Colonic mucosa (tissue), 4 donors: Measurements from ENCODE around the gene MAP3K7CL. TPM values are rescaled to one million over a fixed set of nuclear protein-coding genes. Genes with fewer than 3 reads are reported as not detected.

Source experiments
- DNase-seq: peaks from one replicate; pipeline ENCODE4 v3.0.0-alpha.2; 2020
- H3K27ac ChIP-seq: fragments of 200-600 bp; one replicate; pipeline ENCODE4 v1.8.0; 2021
- H3K27me3 ChIP-seq: fragments of 200-600 bp; one replicate; pipeline ENCODE4 v1.8.0; 2021
- H3K36me3 ChIP-seq: fragments of 200-600 bp; one replicate; pipeline ENCODE4 v1.8.0; 2021
- H3K4me1 ChIP-seq: fragments of 200-600 bp; one replicate; pipeline ENCODE4 v1.8.0; 2021; ENCODE audit warnings: mild to moderate bottlenecking
- H3K4me3 ChIP-seq: fragments of 200-600 bp; one replicate; pipeline ENCODE4 v1.8.0; 2021
- H3K9ac ChIP-seq, 2 donors: one replicate each; pipeline ENCODE4 v1.7.0; 2013; ENCODE audit warnings: control low read depth in 2 of 2, low read depth in 2 of 2, low read length in 2 of 2
- H3K9me3 ChIP-seq: fragments of 200-600 bp; one replicate; pipeline ENCODE4 v1.8.0; 2021
- intact Hi-C: fragments of 100-400 bp; cut with DNase I; formaldehyde crosslinking; loops from one replicate; pipeline ENCODE4 v1.14.1; 2022
- total RNA-seq, 2 donors: library from RNA; stranded (reverse); fragmentation: NEBNext Ultra II Directional in 1 of 2; extraction: Animal tissue kit (Norgen Biotek cat#: 25700) in 1 of 2; gene quantifications; one replicate each; pipeline ENCODE4 v1.2.1, GENCODE V29; 2021
- TF ChIP-seq, protein P1 (sequence below): fragments of 200-600 bp; IDR thresholded peaks from one replicate; pipeline ENCODE4 v1.8.0; 2022; ENCODE audit warnings: antibody characterized with exemption, mild to moderate bottlenecking
- donor health status: healthy.
- donor health status: DM: no; HTN: no; CAD: no.
- donor health status: DM: no; HTN: no; CAD: no.

MAP3K7CL gene
- total RNA-seq, 2 donors from 2014 or later = 1.9 to 3.4 TPM

DNA sequence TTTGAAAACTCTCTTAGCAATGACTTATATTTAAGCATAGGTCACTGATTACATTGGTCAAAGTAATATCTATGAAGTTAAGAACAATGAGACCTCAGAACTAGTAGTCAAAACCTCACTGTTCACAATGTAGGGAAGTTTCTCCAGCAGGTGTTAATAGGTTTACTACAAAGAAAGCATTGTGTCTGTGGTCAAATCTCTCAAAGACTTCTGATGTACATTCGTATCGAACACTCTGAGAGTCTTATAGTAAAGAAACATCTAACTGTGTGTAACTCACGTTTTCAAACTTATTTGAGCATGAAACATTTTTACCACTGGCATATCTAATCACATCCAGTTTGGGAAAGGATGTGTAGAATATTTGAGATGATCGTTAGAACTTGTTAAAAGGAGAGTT, 76.0 kb downstream of the MAP3K7CL start:
- no peaks in the 10 kb centered on the region for H3K27me3 ChIP-seq

DNA sequence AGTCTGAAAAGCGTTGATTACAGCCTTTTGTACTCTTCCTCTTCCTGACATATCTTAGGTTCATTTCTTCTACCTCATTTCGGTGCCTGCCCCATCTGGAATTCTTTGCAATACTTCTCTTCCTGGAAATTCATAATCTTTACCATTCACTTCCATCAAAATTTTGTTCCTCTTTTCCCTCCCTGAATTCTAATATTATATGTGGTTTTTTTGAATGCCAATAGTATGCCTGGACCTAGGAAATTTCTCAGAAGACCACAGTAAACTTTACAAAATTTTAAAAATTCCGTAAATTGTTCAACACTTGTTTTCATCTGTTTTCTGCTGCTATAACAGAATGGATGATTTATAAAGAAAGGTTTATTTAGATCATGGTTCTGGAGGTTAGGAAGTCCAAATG, 76.8 kb downstream of the MAP3K7CL start:
- TF ChIP-seq, protein P1, sequence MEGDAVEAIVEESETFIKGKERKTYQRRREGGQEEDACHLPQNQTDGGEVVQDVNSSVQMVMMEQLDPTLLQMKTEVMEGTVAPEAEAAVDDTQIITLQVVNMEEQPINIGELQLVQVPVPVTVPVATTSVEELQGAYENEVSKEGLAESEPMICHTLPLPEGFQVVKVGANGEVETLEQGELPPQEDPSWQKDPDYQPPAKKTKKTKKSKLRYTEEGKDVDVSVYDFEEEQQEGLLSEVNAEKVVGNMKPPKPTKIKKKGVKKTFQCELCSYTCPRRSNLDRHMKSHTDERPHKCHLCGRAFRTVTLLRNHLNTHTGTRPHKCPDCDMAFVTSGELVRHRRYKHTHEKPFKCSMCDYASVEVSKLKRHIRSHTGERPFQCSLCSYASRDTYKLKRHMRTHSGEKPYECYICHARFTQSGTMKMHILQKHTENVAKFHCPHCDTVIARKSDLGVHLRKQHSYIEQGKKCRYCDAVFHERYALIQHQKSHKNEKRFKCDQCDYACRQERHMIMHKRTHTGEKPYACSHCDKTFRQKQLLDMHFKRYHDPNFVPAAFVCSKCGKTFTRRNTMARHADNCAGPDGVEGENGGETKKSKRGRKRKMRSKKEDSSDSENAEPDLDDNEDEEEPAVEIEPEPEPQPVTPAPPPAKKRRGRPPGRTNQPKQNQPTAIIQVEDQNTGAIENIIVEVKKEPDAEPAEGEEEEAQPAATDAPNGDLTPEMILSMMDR = no peak
- no peaks in the 10 kb centered on the region for H3K36me3 ChIP-seq

More for the DNA sequence above, 76.0 kb downstream of the MAP3K7CL start:
- Histone ChIP-seq H3K4me3 (no peak overlapping the region), H3K9me3 (no peaks in the 10 kb centered on the region), H3K27ac (no peak overlapping the region), H3K4me1 (no peaks in the 10 kb centered on the region), H3K36me3 (no peaks in the 10 kb centered on the region), H3K9ac (no peak overlapping the region)
- TF ChIP-seq, protein P1 = no peak
- intact Hi-C loops = no loop called here
- DNase-seq = no peak

DNA sequence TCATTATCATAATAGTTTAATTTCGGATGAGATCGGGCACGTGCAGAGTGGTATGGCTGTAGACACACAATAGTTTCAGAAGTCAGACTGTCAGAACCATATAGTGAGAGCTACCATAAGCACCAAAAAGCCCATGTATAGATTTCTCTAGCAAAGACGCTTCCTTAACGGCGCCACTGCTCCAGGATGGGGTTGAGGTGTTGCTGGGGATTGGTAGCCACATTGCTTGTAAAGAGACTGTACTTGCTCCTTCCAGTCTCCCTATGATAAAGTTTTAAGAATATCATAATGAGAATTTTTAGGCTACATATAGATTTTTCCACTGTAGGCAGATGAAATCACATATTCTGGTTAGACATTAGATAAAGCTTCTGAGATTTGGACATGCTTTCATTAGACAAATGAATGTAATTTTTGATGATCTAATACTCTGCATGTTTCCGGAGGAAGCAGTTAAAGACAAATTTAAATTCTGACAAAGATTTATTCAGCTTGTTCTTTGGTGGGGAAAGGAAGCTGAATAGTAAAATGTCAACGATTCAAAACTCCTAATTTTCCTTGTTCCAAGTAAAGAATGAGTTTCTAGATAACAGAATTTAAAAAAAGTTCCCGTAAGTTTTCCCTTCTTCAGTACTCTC, 77.7 kb downstream of the MAP3K7CL start:
- H3K9ac ChIP-seq = no peak overlapping the region
- H3K9me3 ChIP-seq = no peaks in the 10 kb centered on the region
- no peaks in the 10 kb centered on the region for H3K27me3 ChIP-seq
- H3K36me3 ChIP-seq = no peaks in the 10 kb centered on the region
- TF ChIP-seq, protein P1 = no peak
- intact Hi-C loops = no loop called here
- H3K27ac ChIP-seq = no peak overlapping the region
- no peaks in the 10 kb centered on the region for H3K4me1 ChIP-seq
- no peak for DNase-seq
- H3K4me3 ChIP-seq = no peak overlapping the region

More for the DNA sequence above, 76.8 kb downstream of the MAP3K7CL start:
- H3K4me1 ChIP-seq = no peaks in the 10 kb centered on the region
- no peaks in the 10 kb centered on the region for H3K9me3 ChIP-seq
- no peak for DNase-seq
- no peak overlapping the region for H3K4me3 ChIP-seq
- no peak overlapping the region for H3K27ac ChIP-seq
- H3K9ac ChIP-seq = no peak overlapping the region
- intact Hi-C loops = no loop called here
- no peaks in the 10 kb centered on the region for H3K27me3 ChIP-seq

DNA sequence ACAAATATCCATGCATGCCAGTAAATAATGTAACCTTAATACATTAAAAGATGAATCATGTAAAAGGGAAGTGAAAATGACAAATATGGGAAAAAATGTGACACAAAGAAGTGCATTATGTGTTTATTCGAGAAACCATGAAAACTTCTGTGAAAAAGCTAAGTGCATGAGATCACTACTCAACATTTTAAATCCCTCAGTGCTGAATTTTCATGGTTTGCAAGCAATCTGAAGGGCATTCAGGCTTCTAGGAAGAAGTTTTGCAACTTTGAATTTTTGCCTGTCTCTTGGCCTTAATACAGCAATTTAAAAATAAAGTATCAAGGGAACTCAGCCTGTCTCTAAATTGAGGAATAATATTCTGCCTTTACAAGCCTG, 78.2 kb downstream of the MAP3K7CL start:
- peak overlapping the region; percentile 44 for H3K27ac ChIP-seq
- TF ChIP-seq, protein P1 = no peak
- intact Hi-C loops = no loop called here
- no peak for DNase-seq
- no peaks in the 10 kb centered on the region for H3K36me3 ChIP-seq
- H3K9me3 ChIP-seq = no peaks in the 10 kb centered on the region
- H3K4me1 ChIP-seq = no peaks in the 10 kb centered on the region
- H3K4me3 ChIP-seq = no peak overlapping the region
- H3K27me3 ChIP-seq = no peaks in the 10 kb centered on the region
- no peak overlapping the region for H3K9ac ChIP-seq

DNA sequence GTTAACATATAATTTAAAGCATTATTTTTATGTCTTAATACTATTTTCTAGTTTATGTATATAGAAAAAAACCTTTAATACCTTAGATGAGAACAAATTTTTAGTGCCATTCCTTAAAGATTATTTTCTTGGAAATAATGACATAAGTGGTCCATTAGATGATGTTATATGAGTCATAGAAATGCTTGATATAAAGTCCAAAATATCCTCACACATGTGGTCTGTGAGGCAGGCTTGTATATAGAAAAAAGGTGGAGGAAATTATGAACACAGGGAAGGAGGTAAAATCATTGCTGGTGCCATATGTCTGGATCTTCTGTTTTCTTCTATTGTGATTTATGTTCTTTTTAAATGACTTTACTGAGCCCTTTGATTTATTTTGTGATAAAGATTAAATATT, 79.3 kb downstream of the MAP3K7CL start:
- Histone ChIP-seq H3K9ac (no peak overlapping the region), H3K27me3 (no peaks in the 10 kb centered on the region), H3K4me3 (no peak overlapping the region), H3K36me3 (no peaks in the 10 kb centered on the region), H3K4me1 (no peaks in the 10 kb centered on the region), H3K27ac (no peak overlapping the region), H3K9me3 (no peaks in the 10 kb centered on the region)
- TF ChIP-seq, protein P1 = no peak
- DNase-seq = no peak
- intact Hi-C loops = no loop called here
